Metanephros (tissue), 2 donors: ENCODE measurements around the gene RETNLB. TPM values are rescaled to one million over a fixed set of nuclear protein-coding genes. Genes with fewer than 3 reads are reported as not detected.

Source experiments
- small RNA-seq: library from RNA; depleted of rRNA; stranded (forward); fragments of <200 nt; gene quantifications from one replicate; pipeline ENCODE3, GENCODE V24; 2014; ENCODE audit warnings: low replicate concordance
- total RNA-seq: library from RNA; depleted of rRNA; stranded (reverse); fragments of >200 nt; gene quantifications from one replicate; pipeline ENCODE4 v1.2.3, GENCODE V29; 2014

Gene RETNLB
- not detected for total RNA-seq

GRCh38 chr3:108757404-108757982 lies at the start of gene RETNLB:
RETNLB (minus strand) TSS chr3:108757410; CDS start chr3:108757185, 225 bp downstream.

Small RNA genes lying within 50 kb of the gene (small RNA-seq; reads per million reads assigned to genes)
- not detected for gene AC092185.1

Other genes with a start within 250 kb of the RETNLB start
- 0.12 TPM for gene MYH15, start 246.8 kb downstream of the RETNLB start, total RNA-seq
- gene CIP2A, start 168.0 kb downstream of the RETNLB start, total RNA-seq: 16.7 TPM
- gene DZIP3, start 167.7 kb downstream of the RETNLB start, total RNA-seq: 25.9 TPM
- gene TRAT1, start 65.4 kb upstream of the RETNLB start, total RNA-seq: 0.12 TPM
- not detected for gene GUCA1C, start 196.5 kb upstream of the RETNLB start, total RNA-seq